SK-N-MC (cell line): ENCODE results near the gene ZNF197.
"Not testable (repeated sequence)": the region's sequence is repeated elsewhere in the genome, so short reads cannot be mapped to it uniquely, and the experiment has no call there.

Experiments used
- EZH2 ChIP-seq: fragments of 200-600 bp; sonication (generic); IDR thresholded peaks from one replicate; pipeline ENCODE4 v1.6.1; 2017; ENCODE audit warnings: antibody characterized with exemption
- POLR2AphosphoS5 ChIP-seq: IDR thresholded peaks from 2 replicates; pipeline ENCODE4 v1.6.1; 2012; ENCODE audit warnings: mild to moderate bottlenecking, low read depth, low read length, borderline replicate concordance

GRCh38 chr3:44580971-44581370 is 43.9 kb upstream of the ZNF197 start:
- not testable (repeated sequence) for TF ChIP-seq POLR2AphosphoS5, EZH2
